Astrocyte (in vitro differentiated cells and primary cell): Measurements from ENCODE around the gene FUT1. TPM values are rescaled to one million over a fixed set of nuclear protein-coding genes. Genes with fewer than 3 reads are reported as not detected.
A peak's percentile ranks its signal among the peaks of the same experiment; 100 is the strongest.

ENCODE experiments used
- DNase-seq: peaks from one replicate; pipeline ENCODE4 v3.0.0-alpha.2; 2010; ENCODE audit warnings: low read depth
- FAIRE-seq: peaks from 2 replicates; lab custom pipeline; 2011; peaks lifted over from hg19 to GRCh38; lab: Jason Lieb, UNC
- H2AFZ ChIP-seq: 2 replicates; pipeline ENCODE4 v1.6.0; 2012; ENCODE audit warnings: low read depth, low read length, inconsistent platforms
- H3K27ac ChIP-seq: 2 replicates; pipeline ENCODE4 v1.5.1; 2011; ENCODE audit warnings: low read depth, low read length, inconsistent platforms
- H3K27me3 ChIP-seq: 2 replicates; pipeline ENCODE4 v1.6.0; 2011; ENCODE audit warnings: low read length, inconsistent platforms; ENCODE audit not compliant: insufficient read depth
- H3K36me3 ChIP-seq: 2 replicates; pipeline ENCODE4 v1.5.1; 2011; ENCODE audit warnings: low read length, inconsistent platforms; ENCODE audit not compliant: insufficient read depth
- H3K4me1 ChIP-seq: 2 replicates; pipeline ENCODE4 v1.5.1; 2011; ENCODE audit warnings: low read length, inconsistent platforms; ENCODE audit not compliant: insufficient read depth
- H3K4me2 ChIP-seq: 2 replicates; pipeline ENCODE4 v1.6.0; 2012; ENCODE audit warnings: low read length, inconsistent platforms
- H3K4me3 ChIP-seq: 2 replicates; pipeline ENCODE4 v1.5.1; 2011; ENCODE audit warnings: low read depth, mild to moderate bottlenecking, low read length, inconsistent platforms; ENCODE audit not compliant: insufficient read depth
- H3K79me2 ChIP-seq: 2 replicates; pipeline ENCODE4 v1.6.0; 2012; ENCODE audit warnings: mild to moderate bottlenecking, low read length, inconsistent platforms; ENCODE audit not compliant: insufficient read depth
- H3K9ac ChIP-seq: 2 replicates; pipeline ENCODE4 v1.6.0; 2012; ENCODE audit warnings: mild to moderate bottlenecking, low read length, inconsistent platforms
- H3K9me3 ChIP-seq: 2 replicates; pipeline ENCODE4 v1.5.1; 2012; ENCODE audit warnings: low read depth, mild to moderate bottlenecking, low read length, inconsistent platforms; ENCODE audit not compliant: insufficient read depth
- H4K20me1 ChIP-seq: 2 replicates; pipeline ENCODE4 v1.6.0; 2012; ENCODE audit warnings: low read length, inconsistent platforms; ENCODE audit not compliant: insufficient read depth
- H3K27ac Mint-ChIP-seq: one replicate; pipeline ENCODE4 v1.8.0; 2021; ENCODE audit warnings: mild to moderate bottlenecking, mixed read lengths; ENCODE audit not compliant: unreplicated experiment
- H3K27me3 Mint-ChIP-seq: one replicate; pipeline ENCODE4 v1.8.0; 2021; ENCODE audit warnings: low read depth, mixed read lengths; ENCODE audit not compliant: unreplicated experiment
- H3K36me3 Mint-ChIP-seq: one replicate; pipeline ENCODE4 v1.8.0; 2021; ENCODE audit warnings: low read depth, mixed read lengths; ENCODE audit not compliant: unreplicated experiment
- H3K4me1 Mint-ChIP-seq: one replicate; pipeline ENCODE4 v1.8.0; 2021; ENCODE audit warnings: low read depth, mixed read lengths; ENCODE audit not compliant: unreplicated experiment
- H3K4me3 Mint-ChIP-seq: one replicate; pipeline ENCODE4 v1.8.0; 2021; ENCODE audit warnings: mild to moderate bottlenecking, moderate library complexity, mixed read lengths; ENCODE audit not compliant: unreplicated experiment
- H3K9me3 Mint-ChIP-seq: one replicate; pipeline ENCODE4 v1.8.0; 2021; ENCODE audit warnings: mild to moderate bottlenecking, mixed read lengths; ENCODE audit not compliant: unreplicated experiment
- EZH2 ChIP-seq: IDR thresholded peaks from 2 replicates; pipeline ENCODE4 v1.6.1; 2012; ENCODE audit warnings: mild to moderate bottlenecking, low read length, inconsistent platforms; ENCODE audit not compliant: insufficient read depth
- total RNA-seq: library from RNA; stranded (reverse); gene quantifications from 2 replicates; pipeline ENCODE4 v1.2.1, GENCODE V29; 2021
- TF ChIP-seq, protein P1 (sequence below): IDR thresholded peaks from 2 replicates; pipeline ENCODE4 v1.5.1; 2011; ENCODE audit warnings: low read depth, mild to moderate bottlenecking, inconsistent platforms, low read length, moderate library complexity; ENCODE audit not compliant: insufficient read depth

The FUT1 gene
- total RNA-seq, 1 donor from 2014 or later: 0.91 TPM

DNA sequence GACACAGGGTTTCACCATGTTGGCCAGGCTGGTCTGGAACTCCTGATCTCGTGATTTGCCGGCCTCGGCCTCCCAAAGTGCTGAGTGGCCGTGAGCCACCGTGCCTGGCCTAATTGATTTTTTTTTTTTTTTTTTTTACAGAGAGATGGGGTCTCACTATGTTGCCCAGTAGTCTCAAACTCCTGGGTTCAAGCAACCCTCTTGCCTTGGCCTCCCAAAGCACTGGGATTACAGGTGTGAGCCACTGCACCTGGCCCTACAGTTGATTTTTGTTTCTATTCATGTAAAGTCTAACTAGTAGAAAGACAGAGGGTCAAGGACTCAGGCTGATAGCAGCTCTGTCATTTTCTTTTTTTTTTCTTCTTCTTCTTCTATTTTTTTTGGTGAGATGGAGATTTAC, 24.7 kb upstream of the FUT1 start:
- Histone ChIP-seq H2AFZ (no peak overlapping the region), H3K27ac (no peak overlapping the region), H3K9ac (no peak overlapping the region), H3K4me3 (no peak overlapping the region), H3K4me2 (no peak overlapping the region), H3K36me3 (no peaks in the 10 kb centered on the region), H3K27me3 (no peaks in the 10 kb centered on the region), H4K20me1 (no peaks in the 10 kb centered on the region), H3K4me1 (peaks cover 7% of the 10 kb centered on the region), H3K9me3 (no peaks in the 10 kb centered on the region), H3K79me2 (no peaks in the 10 kb centered on the region)
- H3K27me3 Mint-ChIP-seq: peaks cover 3% of the 10 kb centered on the region
- no peak for TF ChIP-seq EZH2
- TF ChIP-seq, protein P1, sequence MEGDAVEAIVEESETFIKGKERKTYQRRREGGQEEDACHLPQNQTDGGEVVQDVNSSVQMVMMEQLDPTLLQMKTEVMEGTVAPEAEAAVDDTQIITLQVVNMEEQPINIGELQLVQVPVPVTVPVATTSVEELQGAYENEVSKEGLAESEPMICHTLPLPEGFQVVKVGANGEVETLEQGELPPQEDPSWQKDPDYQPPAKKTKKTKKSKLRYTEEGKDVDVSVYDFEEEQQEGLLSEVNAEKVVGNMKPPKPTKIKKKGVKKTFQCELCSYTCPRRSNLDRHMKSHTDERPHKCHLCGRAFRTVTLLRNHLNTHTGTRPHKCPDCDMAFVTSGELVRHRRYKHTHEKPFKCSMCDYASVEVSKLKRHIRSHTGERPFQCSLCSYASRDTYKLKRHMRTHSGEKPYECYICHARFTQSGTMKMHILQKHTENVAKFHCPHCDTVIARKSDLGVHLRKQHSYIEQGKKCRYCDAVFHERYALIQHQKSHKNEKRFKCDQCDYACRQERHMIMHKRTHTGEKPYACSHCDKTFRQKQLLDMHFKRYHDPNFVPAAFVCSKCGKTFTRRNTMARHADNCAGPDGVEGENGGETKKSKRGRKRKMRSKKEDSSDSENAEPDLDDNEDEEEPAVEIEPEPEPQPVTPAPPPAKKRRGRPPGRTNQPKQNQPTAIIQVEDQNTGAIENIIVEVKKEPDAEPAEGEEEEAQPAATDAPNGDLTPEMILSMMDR: no peak
- peaks cover 2% of the 10 kb centered on the region for H3K36me3 Mint-ChIP-seq
- H3K4me1 Mint-ChIP-seq: peaks cover 6% of the 10 kb centered on the region
- DNase-seq (no peak), FAIRE-seq (no peak)
- H3K4me3 Mint-ChIP-seq: no peak overlapping the region
- H3K27ac Mint-ChIP-seq: no peak overlapping the region
- no peaks in the 10 kb centered on the region for H3K9me3 Mint-ChIP-seq

DNA sequence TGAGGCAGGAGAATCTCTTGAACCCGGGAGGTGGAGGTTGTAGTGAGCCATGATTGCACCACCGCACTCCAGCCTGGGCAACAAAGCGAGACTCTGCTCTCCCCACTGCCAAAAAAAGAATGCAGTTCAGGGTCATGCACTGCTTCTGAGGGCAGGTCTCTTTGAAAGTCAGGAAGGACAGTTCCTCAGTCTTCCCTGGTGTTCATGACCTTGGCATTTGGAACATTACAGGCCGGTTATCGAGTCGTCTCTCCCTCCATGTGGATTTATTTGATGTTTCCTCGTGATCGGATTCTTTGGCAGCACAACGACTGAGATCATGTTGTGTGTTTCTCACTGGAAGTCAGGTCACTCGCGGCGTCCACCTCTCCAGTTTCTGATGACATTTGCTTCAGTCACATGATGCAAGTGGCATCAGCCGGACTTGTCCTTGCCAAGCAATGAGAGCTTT, 20.1 kb upstream of the FUT1 start:
- no peaks in the 10 kb centered on the region for H3K79me2 ChIP-seq
- H3K27me3 Mint-ChIP-seq: peaks cover 7% of the 10 kb centered on the region
- H3K4me3 ChIP-seq: no peak overlapping the region
- H2AFZ ChIP-seq: no peak overlapping the region
- H3K27ac Mint-ChIP-seq: no peak overlapping the region
- DNase-seq: no peak
- no peaks in the 10 kb centered on the region for H3K36me3 ChIP-seq
- H3K4me1 ChIP-seq: no peaks in the 10 kb centered on the region
- no peak for TF ChIP-seq EZH2
- TF ChIP-seq, protein P1: no peak
- H3K27ac ChIP-seq: no peak overlapping the region
- H3K4me1 Mint-ChIP-seq: peaks cover 4% of the 10 kb centered on the region
- no peaks in the 10 kb centered on the region for H4K20me1 ChIP-seq
- H3K4me3 Mint-ChIP-seq: no peak overlapping the region
- peaks cover 10% of the 10 kb centered on the region for H3K27me3 ChIP-seq
- H3K9me3 Mint-ChIP-seq: peaks cover 3% of the 10 kb centered on the region
- H3K4me2 ChIP-seq: no peak overlapping the region
- FAIRE-seq: no peak
- no peaks in the 10 kb centered on the region for H3K36me3 Mint-ChIP-seq
- H3K9ac ChIP-seq: no peak overlapping the region
- no peaks in the 10 kb centered on the region for H3K9me3 ChIP-seq

DNA sequence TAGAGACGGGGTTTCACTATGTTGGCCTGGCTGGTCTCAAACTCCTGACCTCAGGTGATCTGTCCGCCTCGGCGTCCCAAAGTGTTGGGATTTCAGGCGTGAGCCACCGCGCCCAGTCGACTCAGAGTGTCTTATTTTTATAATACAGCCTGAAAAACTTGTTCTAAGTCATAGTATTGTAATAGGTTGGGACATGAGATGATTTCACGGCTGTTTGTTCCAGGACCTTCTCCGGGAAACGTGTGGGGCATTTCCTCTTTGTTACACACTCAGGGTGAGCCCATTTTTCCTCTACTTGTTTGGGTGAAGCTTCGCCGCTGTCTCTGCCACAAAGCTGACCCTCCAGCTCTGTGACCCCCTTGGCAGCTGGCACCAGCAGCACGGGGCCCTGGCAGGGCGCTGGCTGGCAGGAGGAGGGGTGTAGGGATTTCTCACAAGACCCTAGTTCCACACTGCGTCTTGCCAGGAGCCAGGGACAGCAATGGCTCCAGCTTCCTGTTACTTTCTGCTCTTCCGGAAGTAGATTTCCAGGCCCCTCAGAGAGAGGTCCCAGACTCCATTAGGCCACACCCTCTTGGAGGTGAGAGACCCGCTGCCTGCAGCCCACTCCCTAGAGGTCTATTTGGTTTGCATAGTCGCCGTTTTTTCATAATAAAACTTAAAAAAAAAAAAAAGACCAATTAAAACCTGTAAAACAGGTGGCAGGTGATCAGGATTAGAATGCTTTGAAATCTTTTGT, 18.5 kb upstream of the FUT1 start:
- Histone ChIP-seq H3K4me1 (no peaks in the 10 kb centered on the region), H3K4me3 (no peak overlapping the region), H3K27ac (no peak overlapping the region), H4K20me1 (no peaks in the 10 kb centered on the region), H3K79me2 (no peaks in the 10 kb centered on the region), H3K9me3 (no peaks in the 10 kb centered on the region), H3K4me2 (no peak overlapping the region), H3K36me3 (no peaks in the 10 kb centered on the region), H3K9ac (no peak overlapping the region), H3K27me3 (peaks cover 10% of the 10 kb centered on the region), H2AFZ (no peak overlapping the region)
- H3K27me3 Mint-ChIP-seq: peaks cover 11% of the 10 kb centered on the region
- peak overlapping the region; percentile 12 for H3K27ac Mint-ChIP-seq
- DNase-seq: no peak
- no peak overlapping the region for H3K4me3 Mint-ChIP-seq
- peaks cover 3% of the 10 kb centered on the region for H3K9me3 Mint-ChIP-seq
- no peaks in the 10 kb centered on the region for H3K36me3 Mint-ChIP-seq
- FAIRE-seq: no peak
- TF ChIP-seq, protein P1: no peak
- TF ChIP-seq EZH2: no peak
- peaks cover 4% of the 10 kb centered on the region for H3K4me1 Mint-ChIP-seq
